ENCODE data around the gene PLXNA2. TPM values are rescaled to one million over a fixed set of nuclear protein-coding genes. Genes with fewer than 3 reads are reported as not detected.

PLXNA2 gene
- total RNA-seq, 2 donors from 2014 or later = 44.5 to 51.6 TPM

- no peak overlapping the region for H3K27ac ChIP-seq
- WGBS, 2 donors = 78 to 84% methylated on average over 8 of the region's 8 CpGs
- no peaks in the 10 kb centered on the region for H3K9me3 ChIP-seq
- H3K36me3 ChIP-seq (replicated peaks in 1 of 2; ENCODE audit: insufficient read depth in 1 of 2, low read depth in 2 of 2) = peaks cover 0 to 12% of the 10 kb centered on the region in 2 donors
- H3K4me3 ChIP-seq = no peak overlapping the region
- no peak for ATAC-seq
- H3K4me1 ChIP-seq = peaks cover 17% of the 10 kb centered on the region
- no peaks in the 10 kb centered on the region for H3K27me3 ChIP-seq
- TF ChIP-seq CTCF (IDR thresholded peaks at IDR 0.05) (no peak), POLR2A (IDR thresholded peaks at IDR 0.05) (no peak)
- intact Hi-C loops (cut with DNase I) = no loop called here
- no peak for DNase-seq
These were observed 192.0 kb downstream of the PLXNA2 start for GRCh38 chr1:208052135-208052534.

- Histone ChIP-seq H3K27ac (no peak overlapping the region), H3K4me3 (no peak overlapping the region), H3K9me3 (no peaks in the 10 kb centered on the region), H3K36me3 (replicated peaks in 1 of 2; ENCODE audit: insufficient read depth in 1 of 2, low read depth in 2 of 2) (peaks cover 0 to 12% of the 10 kb centered on the region in 2 donors), H3K4me1 (peaks cover 22% of the 10 kb centered on the region), H3K27me3 (no peaks in the 10 kb centered on the region)
- no peak for TF ChIP-seq CTCF (IDR thresholded peaks at IDR 0.05)
- no peak for TF ChIP-seq POLR2A (IDR thresholded peaks at IDR 0.05)
- WGBS, 2 donors = 87% methylated on average over 3 of the region's 3 CpGs
- DNase-seq (no peak), ATAC-seq (no peak)
- intact Hi-C loops (cut with DNase I) = no loop called here
These were observed 192.5 kb downstream of the PLXNA2 start for GRCh38 chr1:208051651-208052050.

- H3K36me3 ChIP-seq (replicated peaks in 1 of 2; ENCODE audit: insufficient read depth in 1 of 2, low read depth in 2 of 2) = peaks cover 0 to 6% of the 10 kb centered on the region in 2 donors
- 85 to 87% methylated on average over 4 of the region's 4 CpGs for WGBS, 2 donors
- no peak for ATAC-seq
- peak overlapping the region in 2 of 4 donors; percentile 82 to 87 for H3K27ac ChIP-seq
- peaks cover 49% of the 10 kb centered on the region for H3K4me1 ChIP-seq
- DNase-seq = no peak
- TF ChIP-seq POLR2A (IDR thresholded peaks at IDR 0.05) = no peak
- TF ChIP-seq CTCF (IDR thresholded peaks at IDR 0.05) = no peak
- H3K27me3 ChIP-seq = no peaks in the 10 kb centered on the region
- intact Hi-C loops (cut with DNase I) = no loop called here
- no peak overlapping the region for H3K4me3 ChIP-seq
- H3K9me3 ChIP-seq = no peaks in the 10 kb centered on the region
These were observed 195.3 kb downstream of the PLXNA2 start for GRCh38 chr1:208048904-208049303.

GRCh38 chr1:208047975-208048374 is 196.2 kb downstream of the PLXNA2 start:
- no peak overlapping the region for H3K4me3 ChIP-seq
- intact Hi-C loops (cut with DNase I) = no loop called here
- DNase-seq = peak; percentile 35 to 53 (median 42)
- ATAC-seq = no peak
- H3K4me1 ChIP-seq = peaks cover 58% of the 10 kb centered on the region
- peak overlapping the region; percentile 18 to 87 (median 80) for H3K27ac ChIP-seq
- WGBS, 2 donors = 32 to 83% methylated on average over 1 to 6 of the region's 6 CpGs
- peaks cover 0 to 6% of the 10 kb centered on the region in 2 donors for H3K36me3 ChIP-seq (replicated peaks in 1 of 2; ENCODE audit: insufficient read depth in 1 of 2, low read depth in 2 of 2)
- H3K27me3 ChIP-seq = no peaks in the 10 kb centered on the region
- no peak for TF ChIP-seq CTCF (IDR thresholded peaks at IDR 0.05)
- no peak for TF ChIP-seq POLR2A (IDR thresholded peaks at IDR 0.05)
- H3K9me3 ChIP-seq = no peaks in the 10 kb centered on the region

- H3K27ac ChIP-seq = peak overlapping the region; percentile 18 to 87 (median 80)
These were observed 196.7 kb downstream of the PLXNA2 start for GRCh38 chr1:208047476-208047934.

More at GRCh38 chr1:208047476-208047934, 196.7 kb downstream of the PLXNA2 start:
- ATAC-seq = peak; percentile 43
- no peaks in the 10 kb centered on the region for H3K27me3 ChIP-seq
- peaks cover 63% of the 10 kb centered on the region for H3K4me1 ChIP-seq
- WGBS, 2 donors = 34 to 42% methylated on average over 6 of the region's 6 CpGs
- peak; percentile 69 to 88 (median 80) for DNase-seq
- no peak overlapping the region for H3K4me3 ChIP-seq
- no peak for TF ChIP-seq POLR2A (IDR thresholded peaks at IDR 0.05)
- no peak for TF ChIP-seq CTCF (IDR thresholded peaks at IDR 0.05)
- peaks cover 0 to 6% of the 10 kb centered on the region in 2 donors for H3K36me3 ChIP-seq (replicated peaks in 1 of 2; ENCODE audit: insufficient read depth in 1 of 2, low read depth in 2 of 2)
- no peaks in the 10 kb centered on the region for H3K9me3 ChIP-seq
- intact Hi-C loops (cut with DNase I) = no loop called here

Measured in body of pancreas (tissue), 4 donors.